ENCODE data around the gene GPN1.

GPN1 gene

GRCh38 chr2:27638037-27638637 is 9.3 kb downstream of the GPN1 start:
- H3K36me3 ChIP-seq (replicated peaks) = peaks cover 50% of the 10 kb centered on the region

GRCh38 chr2:27638709-27639108 is 9.9 kb downstream of the GPN1 start:
- in situ Hi-C loops (cut with HindIII; ENCODE audit: low pct_ligation_motif_present, low sequenced_read_pairs) = no loop called here
- peak; percentile 68 for DNase-seq
- H3K4me3 ChIP-seq (ENCODE audit: low read depth, low read length) = no peak overlapping the region
- H3K27me3 ChIP-seq (replicated peaks) = no peaks in the 10 kb centered on the region
- peaks cover 54% of the 10 kb centered on the region for H3K36me3 ChIP-seq (replicated peaks)
- H3K27ac ChIP-seq = peak overlapping the region; percentile 48
- TF ChIP-seq CTCF (IDR thresholded peaks at IDR 0.05; ENCODE audit: low read depth, low read length, missing control alignments) = no peak

More at GRCh38 chr2:27638037-27638637, 9.3 kb downstream of the GPN1 start:
- H3K4me3 ChIP-seq (ENCODE audit: low read depth, low read length) = no peak overlapping the region
- in situ Hi-C loops (cut with HindIII; ENCODE audit: low pct_ligation_motif_present, low sequenced_read_pairs) = no loop called here
- H3K27me3 ChIP-seq (replicated peaks) = no peaks in the 10 kb centered on the region
- H3K27ac ChIP-seq = peak overlapping the region; percentile 52
- TF ChIP-seq CTCF (IDR thresholded peaks at IDR 0.05; ENCODE audit: low read depth, low read length, missing control alignments) = no peak
- peak; percentile 27 for DNase-seq

- Histone ChIP-seq H3K27me3 (replicated peaks) (no peaks in the 10 kb centered on the region), H3K36me3 (replicated peaks) (peaks cover 46% of the 10 kb centered on the region), H3K4me3 (ENCODE audit: low read depth, low read length) (no peak overlapping the region), H3K27ac (no peak overlapping the region)
- in situ Hi-C loops (cut with HindIII; ENCODE audit: low pct_ligation_motif_present, low sequenced_read_pairs) = no loop called here
- peak; percentile 18 for DNase-seq
- no peak for TF ChIP-seq CTCF (IDR thresholded peaks at IDR 0.05; ENCODE audit: low read depth, low read length, missing control alignments)
Measured at GRCh38 chr2:27640722-27641245, 11.9 kb downstream of the GPN1 start.

- no peak for TF ChIP-seq CTCF (IDR thresholded peaks at IDR 0.05; ENCODE audit: low read depth, low read length, missing control alignments)
- H3K27me3 ChIP-seq (replicated peaks) = no peaks in the 10 kb centered on the region
- no peak overlapping the region for H3K4me3 ChIP-seq (ENCODE audit: low read depth, low read length)
- no peak for DNase-seq
- H3K27ac ChIP-seq = no peak overlapping the region
- H3K36me3 ChIP-seq (replicated peaks) = peaks cover 52% of the 10 kb centered on the region
- in situ Hi-C loops (cut with HindIII; ENCODE audit: low pct_ligation_motif_present, low sequenced_read_pairs) = no loop called here
Measured at GRCh38 chr2:27645197-27645596, 16.3 kb downstream of the GPN1 start.

GRCh38 chr2:27647289-27647688 is 18.4 kb downstream of the GPN1 start:
- Histone ChIP-seq H3K36me3 (replicated peaks) (peaks cover 61% of the 10 kb centered on the region), H3K27me3 (replicated peaks) (no peaks in the 10 kb centered on the region), H3K27ac (no peak overlapping the region), H3K4me3 (ENCODE audit: low read depth, low read length) (no peak overlapping the region)
- DNase-seq = peak; percentile 24
- in situ Hi-C loops (cut with HindIII; ENCODE audit: low pct_ligation_motif_present, low sequenced_read_pairs) = no loop called here
- no peak for TF ChIP-seq CTCF (IDR thresholded peaks at IDR 0.05; ENCODE audit: low read depth, low read length, missing control alignments)

- Histone ChIP-seq H3K27me3 (replicated peaks) (no peaks in the 10 kb centered on the region), H3K4me3 (ENCODE audit: low read depth, low read length) (no peak overlapping the region), H3K36me3 (replicated peaks) (peaks cover 60% of the 10 kb centered on the region), H3K27ac (no peak overlapping the region)
- TF ChIP-seq CTCF (IDR thresholded peaks at IDR 0.05; ENCODE audit: low read depth, low read length, missing control alignments) = no peak
- in situ Hi-C loops (cut with HindIII; ENCODE audit: low pct_ligation_motif_present, low sequenced_read_pairs) = no loop called here
- DNase-seq = no peak
Measured at GRCh38 chr2:27647737-27648136, 18.9 kb downstream of the GPN1 start.
